ENCODE measurements around the gene ROPN1L. TPM values are rescaled to one million over a fixed set of nuclear protein-coding genes. Genes with fewer than 3 reads are reported as not detected.

ROPN1L gene
- total and polyA plus RNA-seq, 5 donors from 2014 or later, result 3.0 to 14.4 (median 5.3) TPM

- Histone ChIP-seq H3K27me3 (ENCODE audit: control insufficient read depth, insufficient read depth, low read length) (no peaks in the 10 kb centered on the region), H3K4me3 (ENCODE audit: low read depth, low read length) (no peak overlapping the region), H3K36me3 (ENCODE audit: control insufficient read depth, insufficient read depth, low read length) (no peaks in the 10 kb centered on the region), H3K9me3 (ENCODE audit: control insufficient read depth in 2 of 2, low read length in 2 of 2) (no peaks in the 10 kb centered on the region), H3K27ac (ENCODE audit: insufficient read depth, low read length, poor library complexity, severe bottlenecking) (no peak overlapping the region), H3K4me1 (ENCODE audit: control insufficient read depth, insufficient read depth, low read length, poor library complexity, severe bottlenecking) (peaks cover 3% of the 10 kb centered on the region)
- H3K36me3 Mint-ChIP-seq, result no peaks in the 10 kb centered on the region
- no peak for ATAC-seq (ENCODE audit: low read depth in 2 of 2)
- no peak overlapping the region for H3K27ac Mint-ChIP-seq
- H3K4me3 Mint-ChIP-seq, result no peak overlapping the region
- DNase-seq, result no peak
- H3K27me3 Mint-ChIP-seq, result no peaks in the 10 kb centered on the region
- no peaks in the 10 kb centered on the region for H3K9me3 Mint-ChIP-seq
- peaks cover 6 to 25% (median 13%) of the 10 kb centered on the region in 4 donors for H3K4me1 Mint-ChIP-seq
These were observed 11.9 kb downstream of the ROPN1L start for GRCh38 chr5:10453545-10453944.

- no peaks in the 10 kb centered on the region for H3K36me3 Mint-ChIP-seq
- H3K9me3 Mint-ChIP-seq, result no peaks in the 10 kb centered on the region
- peak overlapping the region in 1 of 3 donors; percentile 23 for H3K27ac Mint-ChIP-seq
- no peaks in the 10 kb centered on the region for H3K36me3 ChIP-seq (ENCODE audit: control insufficient read depth, insufficient read depth, low read length)
- no peaks in the 10 kb centered on the region for H3K9me3 ChIP-seq (ENCODE audit: control insufficient read depth in 2 of 2, low read length in 2 of 2)
- ATAC-seq (ENCODE audit: low read depth in 2 of 2) (no peak), DNase-seq (no peak)
- H3K4me1 ChIP-seq (ENCODE audit: control insufficient read depth, insufficient read depth, low read length, poor library complexity, severe bottlenecking), result peaks cover 3% of the 10 kb centered on the region
- peaks cover 6 to 19% (median 8%) of the 10 kb centered on the region in 4 donors for H3K4me1 Mint-ChIP-seq
- H3K4me3 ChIP-seq (ENCODE audit: low read depth, low read length), result no peak overlapping the region
- H3K4me3 Mint-ChIP-seq, result no peak overlapping the region
- no peaks in the 10 kb centered on the region for H3K27me3 ChIP-seq (ENCODE audit: control insufficient read depth, insufficient read depth, low read length)
- H3K27ac ChIP-seq (ENCODE audit: insufficient read depth, low read length, poor library complexity, severe bottlenecking), result no peak overlapping the region
- no peaks in the 10 kb centered on the region for H3K27me3 Mint-ChIP-seq
These were observed 13.1 kb downstream of the ROPN1L start for GRCh38 chr5:10454591-10455276.

- no peak overlapping the region for H3K27ac ChIP-seq (ENCODE audit: insufficient read depth, low read length, poor library complexity, severe bottlenecking)
- DNase-seq (no peak), ATAC-seq (ENCODE audit: low read depth in 2 of 2) (no peak)
- H3K36me3 Mint-ChIP-seq, result no peaks in the 10 kb centered on the region
- H3K27me3 Mint-ChIP-seq, result peaks cover under 1% of the 10 kb centered on the region
- H3K9me3 ChIP-seq (ENCODE audit: control insufficient read depth in 2 of 2, low read length in 2 of 2), result no peaks in the 10 kb centered on the region
- no peak overlapping the region for H3K4me3 ChIP-seq (ENCODE audit: low read depth, low read length)
- no peaks in the 10 kb centered on the region for H3K9me3 Mint-ChIP-seq
- H3K4me3 Mint-ChIP-seq, result no peak overlapping the region
- H3K4me1 ChIP-seq (ENCODE audit: control insufficient read depth, insufficient read depth, low read length, poor library complexity, severe bottlenecking), result peaks cover 3% of the 10 kb centered on the region
- H3K4me1 Mint-ChIP-seq, result peaks cover 4 to 19% (median 8%) of the 10 kb centered on the region in 4 donors
- no peaks in the 10 kb centered on the region for H3K27me3 ChIP-seq (ENCODE audit: control insufficient read depth, insufficient read depth, low read length)
- H3K36me3 ChIP-seq (ENCODE audit: control insufficient read depth, insufficient read depth, low read length), result no peaks in the 10 kb centered on the region
- H3K27ac Mint-ChIP-seq, result peak overlapping the region; percentile 23 to 92 (median 65)
These were observed 13.6 kb downstream of the ROPN1L start for GRCh38 chr5:10455277-10455670.

- H3K9me3 ChIP-seq (ENCODE audit: control insufficient read depth in 2 of 2, low read length in 2 of 2), result no peaks in the 10 kb centered on the region
- peaks cover 3% of the 10 kb centered on the region for H3K4me1 ChIP-seq (ENCODE audit: control insufficient read depth, insufficient read depth, low read length, poor library complexity, severe bottlenecking)
- H3K4me3 ChIP-seq (ENCODE audit: low read depth, low read length), result no peak overlapping the region
- DNase-seq, result no peak
- Mint-ChIP-seq H3K27me3 (peaks cover 4% of the 10 kb centered on the region), H3K36me3 (peaks cover 3% of the 10 kb centered on the region), H3K9me3 (no peaks in the 10 kb centered on the region), H3K27ac (peak overlapping the region in 1 of 3 donors; percentile 20), H3K4me1 (peaks cover 4 to 12% (median 5%) of the 10 kb centered on the region in 4 donors), H3K4me3 (no peak overlapping the region)
- no peak for ATAC-seq (ENCODE audit: low read depth in 2 of 2)
- peaks cover 2% of the 10 kb centered on the region for H3K36me3 ChIP-seq (ENCODE audit: control insufficient read depth, insufficient read depth, low read length)
- no peaks in the 10 kb centered on the region for H3K27me3 ChIP-seq (ENCODE audit: control insufficient read depth, insufficient read depth, low read length)
- H3K27ac ChIP-seq (ENCODE audit: insufficient read depth, low read length, poor library complexity, severe bottlenecking), result no peak overlapping the region
These were observed 15.1 kb downstream of the ROPN1L start for GRCh38 chr5:10456583-10457420.

GRCh38 chr5:10457682-10458574 lies 16.2 kb downstream of the ROPN1L start:
- peaks cover 4% of the 10 kb centered on the region for H3K27me3 Mint-ChIP-seq
- ATAC-seq (ENCODE audit: low read depth in 2 of 2), result no peak

GRCh38 chr5:10459080-10460055 lies 17.7 kb downstream of the ROPN1L start:
- Mint-ChIP-seq H3K4me3 (peak overlapping the region in 1 of 4 donors; percentile 24), H3K36me3 (peaks cover 13% of the 10 kb centered on the region), H3K27me3 (peaks cover 4% of the 10 kb centered on the region), H3K9me3 (no peaks in the 10 kb centered on the region), H3K4me1 (peaks cover 0 to 3% (median 0%) of the 10 kb centered on the region in 4 donors), H3K27ac (peak overlapping the region in 1 of 3 donors; percentile 4)
- Histone ChIP-seq H3K4me1 (ENCODE audit: control insufficient read depth, insufficient read depth, low read length, poor library complexity, severe bottlenecking) (no peaks in the 10 kb centered on the region), H3K27me3 (ENCODE audit: control insufficient read depth, insufficient read depth, low read length) (no peaks in the 10 kb centered on the region), H3K9me3 (ENCODE audit: control insufficient read depth in 2 of 2, low read length in 2 of 2) (no peaks in the 10 kb centered on the region), H3K4me3 (ENCODE audit: low read depth, low read length) (no peak overlapping the region), H3K27ac (ENCODE audit: insufficient read depth, low read length, poor library complexity, severe bottlenecking) (no peak overlapping the region), H3K36me3 (ENCODE audit: control insufficient read depth, insufficient read depth, low read length) (peaks cover 2% of the 10 kb centered on the region)
- DNase-seq (no peak), ATAC-seq (ENCODE audit: low read depth in 2 of 2) (no peak)

More at GRCh38 chr5:10457682-10458574, 16.2 kb downstream of the ROPN1L start:
- no peaks in the 10 kb centered on the region for H3K9me3 Mint-ChIP-seq
- Histone ChIP-seq H3K27me3 (ENCODE audit: control insufficient read depth, insufficient read depth, low read length) (no peaks in the 10 kb centered on the region), H3K36me3 (ENCODE audit: control insufficient read depth, insufficient read depth, low read length) (peaks cover 2% of the 10 kb centered on the region), H3K4me3 (ENCODE audit: low read depth, low read length) (no peak overlapping the region), H3K4me1 (ENCODE audit: control insufficient read depth, insufficient read depth, low read length, poor library complexity, severe bottlenecking) (no peaks in the 10 kb centered on the region), H3K9me3 (ENCODE audit: control insufficient read depth in 2 of 2, low read length in 2 of 2) (no peaks in the 10 kb centered on the region), H3K27ac (ENCODE audit: insufficient read depth, low read length, poor library complexity, severe bottlenecking) (no peak overlapping the region)
- no peak overlapping the region for H3K27ac Mint-ChIP-seq
- peaks cover 0 to 3% (median under 1%) of the 10 kb centered on the region in 4 donors for H3K4me1 Mint-ChIP-seq
- peaks cover 9% of the 10 kb centered on the region for H3K36me3 Mint-ChIP-seq
- no peak for DNase-seq
- no peak overlapping the region for H3K4me3 Mint-ChIP-seq

Data from CD4-positive, CD25-positive, alpha-beta regulatory T cell (primary cell).